Thymus (tissue), 11 donors: ENCODE measurements around the gene TXNDC11. TPM values are rescaled to one million over a fixed set of nuclear protein-coding genes. Genes with fewer than 3 reads are reported as not detected.

Experiments
- DNase-seq, 9 donors: peaks; one replicate each; pipeline ENCODE4 v3.0.0-alpha.2; 2013; ENCODE audit warnings: low spot score in 9 of 9, low read depth in 6 of 9, missing footprints in 1 of 9
- H3K27ac ChIP-seq, 2 donors: one replicate each; pipeline ENCODE4 v1.5.1; 2013; ENCODE audit warnings: control low read depth in 1 of 2, low read depth in 1 of 2, low read length in 1 of 2, mild to moderate bottlenecking in 1 of 2, moderate library complexity in 1 of 2
- H3K27me3 ChIP-seq, 2 donors: one replicate each; pipeline ENCODE4 v1.5.1; 2013; ENCODE audit warnings: low read length in 1 of 2; ENCODE audit not compliant: control insufficient read depth in 2 of 2, insufficient read depth in 1 of 2
- H3K36me3 ChIP-seq, 2 donors: one replicate each; pipeline ENCODE4 v1.5.1; 2013; ENCODE audit warnings: low read length in 1 of 2, mild to moderate bottlenecking in 1 of 2, moderate library complexity in 1 of 2; ENCODE audit not compliant: control insufficient read depth in 2 of 2, insufficient read depth in 2 of 2
- H3K4me1 ChIP-seq, 2 donors: one replicate each; pipeline ENCODE4 v1.5.1; 2013; ENCODE audit warnings: low read length in 2 of 2; ENCODE audit not compliant: control insufficient read depth in 2 of 2, insufficient read depth in 2 of 2
- H3K4me3 ChIP-seq, 2 donors: one replicate each; pipeline ENCODE4 v1.5.1; 2013; ENCODE audit warnings: low read length in 2 of 2, control low read depth in 1 of 2, mild to moderate bottlenecking in 1 of 2
- H3K9me3 ChIP-seq, 2 donors: one replicate each; pipeline ENCODE4 v1.5.1; 2013; ENCODE audit warnings: low read length in 1 of 2, mild to moderate bottlenecking in 1 of 2; ENCODE audit not compliant: control insufficient read depth in 2 of 2, insufficient read depth in 1 of 2
- WGBS: extraction: QIAGEN DNeasy Blood & Tissue Kit; methylation state at CpG from one replicate; pipeline ENCODE4 v1.1.7; 2013; 5-methylcytosine and 5-hydroxymethylcytosine counted together
- polyA plus RNA-seq: library from polyadenylated mRNA; stranded (reverse); fragments of 200-250 nt; gene quantifications from one replicate; pipeline ENCODE4 v1.2.3, GENCODE V29; 2013
- total RNA-seq: library from RNA; stranded (reverse); fragments of 120-200 nt; gene quantifications from one replicate; pipeline ENCODE4 v1.2.4, GENCODE V29; 2013
- donor health status: healthy.

The TXNDC11 gene
- total and polyA plus RNA-seq, 2 donors = 22.9 to 46.4 TPM

- Histone ChIP-seq H3K9me3 (no peaks in the 10 kb centered on the region), H3K27ac (no peak overlapping the region), H3K27me3 (no peaks in the 10 kb centered on the region), H3K36me3 (peaks cover 47 to 65% of the 10 kb centered on the region in 2 donors), H3K4me3 (no peak overlapping the region), H3K4me1 (peaks cover 7 to 9% of the 10 kb centered on the region in 2 donors)
- DNase-seq = no peak
- WGBS = over 99% methylated on average over 3 of the region's 3 CpGs
Observed at GRCh38 chr16:11729787-11730186, 12.9 kb downstream of the TXNDC11 start.

GRCh38 chr16:11727796-11728543 is 14.7 kb downstream of the TXNDC11 start:
- no peak overlapping the region for H3K27ac ChIP-seq
- DNase-seq = no peak
- 96% methylated on average over 4 of the region's 4 CpGs for WGBS
- no peak overlapping the region for H3K4me3 ChIP-seq
- H3K9me3 ChIP-seq = no peaks in the 10 kb centered on the region
- H3K27me3 ChIP-seq = no peaks in the 10 kb centered on the region
- peaks cover 54 to 76% of the 10 kb centered on the region in 2 donors for H3K36me3 ChIP-seq
- H3K4me1 ChIP-seq = no peaks in the 10 kb centered on the region

GRCh38 chr16:11726008-11726407 is 16.6 kb downstream of the TXNDC11 start:
- Histone ChIP-seq H3K27me3 (no peaks in the 10 kb centered on the region), H3K9me3 (no peaks in the 10 kb centered on the region), H3K36me3 (peaks cover 49 to 74% of the 10 kb centered on the region in 2 donors), H3K4me3 (no peak overlapping the region), H3K27ac (no peak overlapping the region), H3K4me1 (no peaks in the 10 kb centered on the region)
- 95% methylated on average over 8 of the region's 8 CpGs for WGBS
- no peak for DNase-seq

GRCh38 chr16:11725457-11725856 is 17.2 kb downstream of the TXNDC11 start:
- H3K4me3 ChIP-seq = no peak overlapping the region
- H3K4me1 ChIP-seq = no peaks in the 10 kb centered on the region
- H3K27me3 ChIP-seq = no peaks in the 10 kb centered on the region
- no peaks in the 10 kb centered on the region for H3K9me3 ChIP-seq
- DNase-seq = no peak
- WGBS = 98% methylated on average over 1 of the region's 1 CpG
- no peak overlapping the region for H3K27ac ChIP-seq
- H3K36me3 ChIP-seq = peaks cover 54 to 73% of the 10 kb centered on the region in 2 donors

GRCh38 chr16:11722468-11722808 is 20.2 kb downstream of the TXNDC11 start:
- WGBS = 96% methylated on average over 3 of the region's 3 CpGs
- DNase-seq = no peak
- no peaks in the 10 kb centered on the region for H3K27me3 ChIP-seq
- H3K4me1 ChIP-seq = no peaks in the 10 kb centered on the region
- H3K27ac ChIP-seq = no peak overlapping the region
- H3K36me3 ChIP-seq = peaks cover 40 to 58% of the 10 kb centered on the region in 2 donors
- H3K9me3 ChIP-seq = no peaks in the 10 kb centered on the region
- no peak overlapping the region for H3K4me3 ChIP-seq

- H3K4me1 ChIP-seq = no peaks in the 10 kb centered on the region
- H3K27ac ChIP-seq = no peak overlapping the region
- no peaks in the 10 kb centered on the region for H3K9me3 ChIP-seq
- peaks cover 40 to 58% of the 10 kb centered on the region in 2 donors for H3K36me3 ChIP-seq
- DNase-seq = no peak
- H3K4me3 ChIP-seq = no peak overlapping the region
- H3K27me3 ChIP-seq = no peaks in the 10 kb centered on the region
- 91% methylated on average over 4 of the region's 4 CpGs for WGBS
Observed at GRCh38 chr16:11721781-11722467, 20.7 kb downstream of the TXNDC11 start.

GRCh38 chr16:11719762-11720161 is 22.9 kb downstream of the TXNDC11 start:
- no peaks in the 10 kb centered on the region for H3K9me3 ChIP-seq
- DNase-seq = no peak
- H3K4me1 ChIP-seq = no peaks in the 10 kb centered on the region
- no peak overlapping the region for H3K4me3 ChIP-seq
- 99% methylated on average over 4 of the region's 4 CpGs for WGBS
- H3K27me3 ChIP-seq = no peaks in the 10 kb centered on the region
- H3K36me3 ChIP-seq = peaks cover 26 to 49% of the 10 kb centered on the region in 2 donors
- H3K27ac ChIP-seq = no peak overlapping the region

GRCh38 chr16:11719171-11719570 is 23.5 kb downstream of the TXNDC11 start:
- Histone ChIP-seq H3K27me3 (no peaks in the 10 kb centered on the region), H3K36me3 (peaks cover 22 to 48% of the 10 kb centered on the region in 2 donors), H3K27ac (no peak overlapping the region), H3K9me3 (no peaks in the 10 kb centered on the region), H3K4me1 (no peaks in the 10 kb centered on the region), H3K4me3 (no peak overlapping the region)
- no peak for DNase-seq

- WGBS = 30% methylated on average over 5 of the region's 5 CpGs
Observed at GRCh38 chr16:11717811-11718210, 24.8 kb downstream of the TXNDC11 start.

More at GRCh38 chr16:11717811-11718210, 24.8 kb downstream of the TXNDC11 start:
- peaks cover 25 to 47% of the 10 kb centered on the region in 2 donors for H3K36me3 ChIP-seq
- H3K4me3 ChIP-seq = no peak overlapping the region
- no peaks in the 10 kb centered on the region for H3K27me3 ChIP-seq
- H3K9me3 ChIP-seq = no peaks in the 10 kb centered on the region
- no peak for DNase-seq
- H3K27ac ChIP-seq = no peak overlapping the region
- no peaks in the 10 kb centered on the region for H3K4me1 ChIP-seq
